GM10266 (cell line): ENCODE data around the gene SORL1-AS1.

Experiments
- DNase-seq: peaks from one replicate; pipeline ENCODE4 v3.0.0; 2012; ENCODE audit errors: extremely low spot score
- TF ChIP-seq, protein P1 (sequence below): IDR thresholded peaks from 2 replicates; pipeline ENCODE4 v1.5.1; 2012; ENCODE audit warnings: mild to moderate bottlenecking, low read depth; ENCODE audit not compliant: control insufficient read depth, insufficient read depth; ENCODE audit errors: missing control alignments

SORL1-AS1 gene

DNA sequence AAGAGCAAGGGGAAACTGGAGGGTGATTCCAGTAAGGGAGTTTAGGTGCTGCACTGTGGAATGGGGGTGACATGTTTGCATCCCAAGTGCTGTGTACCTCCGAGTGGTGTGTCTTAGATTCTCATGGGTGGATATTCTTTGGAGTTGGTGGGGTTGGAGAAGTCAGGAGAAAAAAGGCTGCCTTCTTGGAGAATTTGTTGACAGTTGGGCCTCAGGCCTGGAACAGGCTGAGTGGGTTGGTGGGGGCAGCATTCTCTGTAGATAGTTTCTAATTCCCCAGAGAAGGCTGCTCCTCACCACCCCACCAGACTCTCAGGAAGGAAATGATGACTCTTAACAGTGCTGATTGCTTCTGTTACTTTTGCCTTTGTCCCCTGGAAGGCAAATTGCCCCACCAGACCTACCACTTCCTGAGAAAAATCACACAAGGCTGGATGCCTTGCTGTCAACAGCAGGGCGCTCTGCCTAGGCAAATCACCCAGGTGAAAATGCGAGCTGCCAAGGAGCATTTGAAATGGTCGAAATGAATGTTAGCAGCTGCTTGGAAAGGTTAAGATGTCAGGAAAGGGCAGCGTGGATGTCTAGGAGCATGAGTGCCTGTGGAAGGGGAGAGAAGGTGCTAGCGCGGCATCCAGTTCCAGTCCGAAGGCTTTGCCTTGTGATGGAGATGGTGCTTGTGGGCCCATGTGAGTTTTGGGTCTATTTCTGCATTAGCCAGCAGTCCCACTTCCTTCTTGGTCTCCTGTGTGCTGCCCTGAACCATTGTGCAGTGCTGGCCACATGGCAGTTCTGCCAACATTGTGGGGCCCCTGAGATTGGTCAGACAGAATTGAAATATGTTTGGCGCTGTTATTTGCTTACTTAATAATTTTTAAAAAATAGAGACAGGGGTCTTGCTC lies 29.7 kb upstream of the SORL1-AS1 start:
- DNase-seq: peak; percentile 39

DNA sequence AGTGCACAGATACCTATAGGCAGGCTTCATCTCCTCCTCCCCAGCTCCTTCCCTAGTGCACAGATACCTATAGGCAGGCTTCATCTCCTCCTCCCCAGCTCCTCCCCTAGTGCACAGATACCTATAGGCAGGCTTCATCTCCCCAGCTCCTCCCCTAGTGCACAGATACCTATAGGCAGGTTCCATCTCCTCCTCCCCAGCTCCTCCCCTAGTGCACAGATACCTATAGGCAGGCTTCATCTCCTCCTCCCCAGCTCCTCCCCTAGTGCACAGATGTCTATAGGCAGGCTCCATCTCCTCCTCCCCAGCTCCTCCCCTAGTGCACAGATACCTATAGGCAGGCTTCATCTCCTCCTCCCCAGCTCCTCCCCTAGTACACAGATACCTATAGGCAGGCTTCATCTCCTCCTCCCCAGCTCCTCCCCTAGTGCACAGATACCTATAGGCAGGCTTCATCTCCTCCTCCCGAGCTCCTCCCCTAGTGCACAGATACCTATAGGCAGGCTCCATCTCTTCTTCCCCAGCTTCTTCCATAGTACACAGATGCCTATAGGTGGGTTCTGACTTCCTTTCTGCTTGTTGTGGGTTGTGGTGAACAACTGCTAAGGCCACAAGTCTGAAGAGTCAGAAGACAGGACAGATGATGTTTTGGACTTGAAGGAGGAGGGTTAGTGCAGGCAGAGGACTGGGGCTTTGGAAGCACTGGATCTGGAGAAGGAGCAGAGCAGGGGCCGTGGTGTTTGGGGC lies 28.9 kb upstream of the SORL1-AS1 start:
- peak; percentile 49 for DNase-seq

More for the DNA sequence above, 29.7 kb upstream of the SORL1-AS1 start:
- TF ChIP-seq, protein P1, sequence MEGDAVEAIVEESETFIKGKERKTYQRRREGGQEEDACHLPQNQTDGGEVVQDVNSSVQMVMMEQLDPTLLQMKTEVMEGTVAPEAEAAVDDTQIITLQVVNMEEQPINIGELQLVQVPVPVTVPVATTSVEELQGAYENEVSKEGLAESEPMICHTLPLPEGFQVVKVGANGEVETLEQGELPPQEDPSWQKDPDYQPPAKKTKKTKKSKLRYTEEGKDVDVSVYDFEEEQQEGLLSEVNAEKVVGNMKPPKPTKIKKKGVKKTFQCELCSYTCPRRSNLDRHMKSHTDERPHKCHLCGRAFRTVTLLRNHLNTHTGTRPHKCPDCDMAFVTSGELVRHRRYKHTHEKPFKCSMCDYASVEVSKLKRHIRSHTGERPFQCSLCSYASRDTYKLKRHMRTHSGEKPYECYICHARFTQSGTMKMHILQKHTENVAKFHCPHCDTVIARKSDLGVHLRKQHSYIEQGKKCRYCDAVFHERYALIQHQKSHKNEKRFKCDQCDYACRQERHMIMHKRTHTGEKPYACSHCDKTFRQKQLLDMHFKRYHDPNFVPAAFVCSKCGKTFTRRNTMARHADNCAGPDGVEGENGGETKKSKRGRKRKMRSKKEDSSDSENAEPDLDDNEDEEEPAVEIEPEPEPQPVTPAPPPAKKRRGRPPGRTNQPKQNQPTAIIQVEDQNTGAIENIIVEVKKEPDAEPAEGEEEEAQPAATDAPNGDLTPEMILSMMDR: no peak

DNA sequence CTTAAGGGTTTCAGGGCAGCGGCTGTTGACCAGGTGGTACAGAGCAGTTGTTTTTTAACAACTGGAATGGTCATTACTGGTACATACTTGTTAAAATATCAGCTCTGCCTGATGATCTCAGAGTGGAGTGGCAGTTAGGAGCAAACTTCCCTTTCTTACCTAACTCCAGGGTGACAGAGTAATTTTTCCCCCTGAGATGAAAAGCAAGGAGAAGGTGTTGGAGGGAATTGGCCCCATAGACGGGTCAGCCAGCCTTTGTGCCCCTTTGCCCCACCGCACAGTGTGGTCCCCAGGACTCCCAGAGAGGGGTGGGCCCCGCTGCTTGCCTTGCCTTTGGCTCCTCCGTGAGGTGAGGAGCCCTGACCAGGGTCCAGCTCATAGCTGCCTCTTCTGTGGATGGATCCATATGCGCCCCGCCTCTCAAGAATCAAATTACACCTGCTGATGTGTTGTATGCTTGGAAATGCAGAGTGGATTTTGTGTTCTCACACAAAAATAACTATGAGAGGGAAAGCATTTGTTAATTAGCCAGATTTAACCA lies 27.0 kb upstream of the SORL1-AS1 start:
- no peak for DNase-seq
- TF ChIP-seq, protein P1: no peak

DNA sequence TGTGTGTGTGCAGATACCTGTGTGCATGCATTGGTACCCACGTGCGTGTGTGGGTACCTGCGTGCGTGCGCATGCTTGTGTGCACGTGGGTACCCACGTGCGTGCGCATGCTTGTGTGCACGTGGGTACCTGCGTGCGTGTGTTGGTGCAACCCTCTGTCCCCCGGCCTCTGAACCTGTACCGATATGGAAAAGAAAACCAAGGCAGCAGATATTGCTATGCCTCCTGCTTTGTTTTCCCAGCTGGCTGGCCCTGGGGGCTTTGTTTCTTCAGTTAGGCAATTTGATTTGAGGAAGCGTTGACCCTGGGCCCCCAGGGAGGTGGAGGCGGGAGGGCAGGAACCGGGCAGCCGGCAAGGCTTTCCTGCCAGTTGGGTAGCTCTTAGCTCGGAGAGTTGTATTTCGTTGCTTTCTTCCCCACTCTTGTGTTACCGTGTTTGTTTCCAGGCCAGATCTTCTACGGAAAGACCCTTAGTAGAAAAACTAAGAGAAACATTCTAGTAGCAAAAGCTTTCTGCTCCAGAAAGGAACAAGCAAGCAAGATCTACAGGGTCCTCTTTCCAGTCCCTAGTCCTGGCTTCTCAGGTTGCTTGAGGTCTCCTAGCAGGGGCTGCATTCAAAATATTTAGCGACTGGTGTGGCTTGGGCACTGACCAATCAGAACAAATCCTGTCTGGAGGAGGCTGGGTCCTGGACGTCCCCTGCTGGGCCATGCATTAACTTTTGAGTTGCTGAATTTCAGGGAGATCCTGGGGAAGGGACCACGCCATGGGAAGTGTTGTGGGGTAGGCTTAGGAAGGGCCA lies 26.3 kb upstream of the SORL1-AS1 start:
- DNase-seq: no peak

DNA sequence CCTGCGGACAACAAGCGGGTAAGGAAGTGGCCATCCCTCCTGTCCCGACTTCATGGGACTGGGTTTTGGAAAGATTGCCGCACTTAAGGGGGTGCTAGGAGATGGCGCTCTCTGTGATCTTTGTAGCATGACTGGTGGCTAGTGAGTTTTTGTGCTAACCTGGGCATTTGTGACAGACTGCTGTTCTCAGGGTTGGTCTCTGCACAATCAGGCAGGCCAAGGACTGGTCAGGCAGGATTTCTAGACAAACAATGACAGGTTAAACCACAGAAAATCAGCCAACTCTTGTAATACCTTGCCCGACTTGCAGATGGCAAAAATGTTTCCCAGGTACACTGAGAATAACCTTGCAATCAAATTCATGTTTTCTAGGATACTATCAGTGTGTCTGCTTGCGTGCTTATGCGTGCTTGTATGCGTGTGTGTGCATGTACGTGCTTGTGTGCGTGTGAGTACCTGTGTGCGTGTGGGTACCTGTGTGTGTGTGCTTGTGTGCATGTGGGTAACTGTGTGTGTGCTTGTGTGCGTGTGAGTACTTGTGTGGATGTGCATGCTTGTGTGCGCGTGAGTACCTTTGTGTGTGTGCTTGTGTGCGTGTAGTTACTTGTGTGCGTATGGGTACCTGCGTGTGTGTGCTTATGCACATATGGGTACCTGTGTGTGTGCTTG lies 25.6 kb upstream of the SORL1-AS1 start:
- no peak for DNase-seq
- TF ChIP-seq, protein P1: no peak

More for the DNA sequence above, 26.3 kb upstream of the SORL1-AS1 start:
- TF ChIP-seq, protein P1: no peak

DNA sequence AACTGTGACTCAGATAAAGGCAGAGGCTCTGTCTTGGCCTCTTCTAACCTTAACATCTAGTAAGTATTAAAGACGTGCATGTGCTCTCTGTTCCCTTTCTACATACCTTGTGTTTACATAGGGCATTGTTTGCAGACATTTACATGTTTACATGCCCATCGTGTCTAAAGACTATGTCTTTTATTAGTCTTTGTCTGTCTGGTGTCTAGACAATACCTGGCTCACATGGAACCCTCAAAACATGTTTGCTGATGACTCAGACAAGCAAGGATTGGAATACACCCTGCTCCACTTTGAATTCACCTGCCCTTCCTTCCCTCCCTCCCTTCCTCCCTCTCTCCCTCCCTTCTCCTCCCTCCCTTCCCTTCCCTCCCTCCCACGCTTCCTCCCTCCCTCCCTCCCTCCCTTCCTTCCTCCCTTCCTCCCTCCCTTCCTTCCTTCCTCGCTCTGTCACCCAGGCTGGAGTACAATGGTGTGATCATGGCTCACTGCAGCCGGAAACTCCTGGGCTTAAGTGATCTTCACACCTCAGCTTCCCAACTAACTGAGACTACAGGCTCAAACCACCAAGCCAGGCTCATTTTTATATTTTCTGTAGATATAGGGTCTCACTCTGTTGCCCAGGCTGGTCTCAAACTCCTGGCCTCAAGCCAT lies 23.7 kb upstream of the SORL1-AS1 start:
- no peak for DNase-seq
- TF ChIP-seq, protein P1: no peak
